GM18498 (cell line): ENCODE data around the gene TSPAN12.
"Not testable (repeated sequence)": the region's sequence is repeated elsewhere in the genome, so short reads cannot be mapped to it uniquely, and the experiment has no call there.

ENCODE experiments used
- ATAC-seq: cut with Tn5 transposase; IDR thresholded peaks from one replicate; pipeline ENCODE4 v1.9.1; 2021; ENCODE audit warnings: mild to moderate bottlenecking, moderate library complexity; ENCODE audit not compliant: unreplicated experiment

Gene TSPAN12

GRCh38 chr7:120806669-120807068, 51.3 kb downstream of the TSPAN12 start:
- ATAC-seq = peak; percentile 60

- peak; percentile 66 for ATAC-seq
These were observed 52.1 kb downstream of the TSPAN12 start for GRCh38 chr7:120805636-120806388.

DNA sequence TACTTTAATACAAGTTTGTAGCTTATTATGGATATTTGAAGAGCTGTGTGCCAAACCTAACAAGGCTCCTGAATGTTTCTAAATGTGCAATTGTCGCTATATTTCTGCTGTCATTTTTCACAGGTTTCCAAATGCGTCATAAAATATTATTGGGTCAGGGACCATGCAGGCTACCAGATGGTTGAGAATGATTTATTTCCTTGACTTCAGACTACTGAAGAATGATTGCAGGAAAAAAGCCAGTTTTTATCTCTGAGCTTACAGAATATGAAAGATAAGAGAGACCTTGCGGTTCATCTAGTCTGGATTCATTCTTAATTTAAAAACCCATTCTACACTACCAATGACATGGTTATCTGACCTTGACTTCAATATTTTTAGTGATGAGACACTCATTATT, 55.2 kb downstream of the TSPAN12 start:
- ATAC-seq = no peak

DNA sequence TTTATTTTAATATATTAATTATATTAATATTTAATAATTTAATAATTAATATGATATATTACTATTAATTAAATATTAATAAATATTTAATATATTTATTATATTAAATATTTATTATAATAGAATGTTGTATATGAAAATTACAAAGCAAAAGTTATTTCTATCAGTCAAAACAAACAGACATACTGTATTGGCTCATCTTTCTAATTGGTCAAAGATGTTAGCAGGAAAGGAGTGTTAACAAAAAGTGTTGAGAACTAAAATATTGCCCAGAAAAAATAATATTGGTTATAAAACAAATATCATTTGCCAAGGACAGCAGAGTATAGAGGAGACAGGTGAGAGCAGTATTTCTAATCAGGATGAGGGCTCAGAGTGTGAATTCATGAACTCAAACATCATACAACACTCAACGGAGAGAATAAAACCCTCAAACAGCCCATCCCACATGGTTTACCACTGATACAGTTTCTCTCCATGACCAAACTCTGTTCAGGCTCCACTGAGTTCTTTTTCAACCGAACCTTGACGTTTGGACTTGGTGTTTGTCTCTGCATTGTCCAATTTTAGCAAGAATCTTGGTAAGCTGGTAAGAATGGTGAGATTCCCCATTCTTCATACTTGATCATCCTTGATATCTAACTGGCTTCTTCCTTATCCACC, 58.0 kb downstream of the TSPAN12 start:
- no peak for ATAC-seq

DNA sequence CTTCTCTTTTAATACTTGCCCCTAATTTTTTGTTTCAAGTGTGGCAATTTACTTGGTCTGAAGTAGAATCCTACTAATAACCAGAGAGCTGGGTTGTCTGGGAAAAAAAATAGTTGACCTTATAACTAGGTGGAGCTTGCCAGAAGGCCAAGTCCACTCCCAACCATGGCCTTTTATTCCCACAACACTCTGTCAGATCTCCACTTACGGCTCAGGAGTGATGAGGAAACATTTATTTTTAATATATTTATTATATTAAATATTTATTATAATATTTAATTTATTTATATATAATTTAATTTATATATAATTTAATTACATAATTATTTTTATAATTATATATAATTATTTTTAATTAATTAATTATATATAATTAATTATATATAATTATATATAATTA, 58.8 kb downstream of the TSPAN12 start:
- no peak for ATAC-seq

DNA sequence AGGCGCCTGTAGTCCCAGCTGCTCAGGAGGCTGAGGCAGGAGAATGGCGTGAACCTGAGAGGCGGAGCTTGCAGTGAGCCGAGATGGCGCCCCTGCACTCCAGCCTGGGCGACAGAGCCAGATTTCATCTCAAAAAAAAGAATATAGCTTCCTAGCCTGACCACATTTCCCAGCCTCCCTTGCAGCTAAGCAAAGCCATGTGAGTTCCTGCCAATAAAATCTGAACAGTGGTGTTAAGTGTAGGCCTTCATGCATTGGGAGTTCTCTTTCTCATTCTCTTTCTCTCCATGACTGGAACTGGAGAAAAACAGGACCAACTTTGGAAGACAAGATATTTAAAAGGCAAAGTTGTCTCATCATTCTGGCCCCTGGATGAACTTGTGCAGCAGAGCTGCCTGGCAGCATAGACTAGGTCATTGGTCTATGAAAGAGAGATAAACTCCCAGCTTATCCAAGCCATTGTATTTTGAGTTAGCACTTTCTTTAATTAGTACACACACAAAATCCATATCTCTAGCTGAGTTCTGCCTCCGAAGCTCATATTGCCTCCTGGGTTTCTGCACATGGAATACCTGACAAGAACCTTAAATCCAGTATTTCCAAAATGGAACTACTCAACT, 60.8 kb downstream of the TSPAN12 start:
- ATAC-seq = no peak

DNA sequence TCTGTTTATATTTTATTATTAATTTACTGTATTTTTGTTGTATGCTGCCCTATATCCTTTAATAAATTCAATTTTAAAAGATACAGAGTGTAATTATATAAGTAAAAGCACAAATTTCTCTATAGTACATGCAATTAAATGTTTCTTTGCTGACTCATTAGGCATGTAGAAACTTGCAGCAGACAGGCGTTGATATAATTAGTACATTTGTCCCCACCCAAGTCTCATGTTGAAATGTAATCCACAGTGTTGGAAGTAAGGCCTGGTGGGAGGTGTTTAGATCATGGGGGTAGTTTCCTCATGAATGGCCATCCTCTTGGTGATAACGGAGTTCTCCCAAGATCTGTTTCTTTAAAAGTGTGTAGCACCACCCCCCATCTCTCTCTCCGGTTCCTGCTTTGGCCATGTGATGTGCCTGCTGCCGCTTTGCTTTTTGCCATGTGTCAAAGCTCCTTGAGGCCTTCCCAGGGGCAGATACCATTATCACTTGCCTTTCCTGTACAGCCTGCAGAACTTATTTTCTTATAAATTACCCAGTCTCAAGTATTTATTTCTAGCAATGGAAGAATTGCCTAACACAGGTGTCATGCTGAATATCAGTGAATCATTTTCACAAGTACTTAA, 63.7 kb downstream of the TSPAN12 start:
- no peak for ATAC-seq

DNA sequence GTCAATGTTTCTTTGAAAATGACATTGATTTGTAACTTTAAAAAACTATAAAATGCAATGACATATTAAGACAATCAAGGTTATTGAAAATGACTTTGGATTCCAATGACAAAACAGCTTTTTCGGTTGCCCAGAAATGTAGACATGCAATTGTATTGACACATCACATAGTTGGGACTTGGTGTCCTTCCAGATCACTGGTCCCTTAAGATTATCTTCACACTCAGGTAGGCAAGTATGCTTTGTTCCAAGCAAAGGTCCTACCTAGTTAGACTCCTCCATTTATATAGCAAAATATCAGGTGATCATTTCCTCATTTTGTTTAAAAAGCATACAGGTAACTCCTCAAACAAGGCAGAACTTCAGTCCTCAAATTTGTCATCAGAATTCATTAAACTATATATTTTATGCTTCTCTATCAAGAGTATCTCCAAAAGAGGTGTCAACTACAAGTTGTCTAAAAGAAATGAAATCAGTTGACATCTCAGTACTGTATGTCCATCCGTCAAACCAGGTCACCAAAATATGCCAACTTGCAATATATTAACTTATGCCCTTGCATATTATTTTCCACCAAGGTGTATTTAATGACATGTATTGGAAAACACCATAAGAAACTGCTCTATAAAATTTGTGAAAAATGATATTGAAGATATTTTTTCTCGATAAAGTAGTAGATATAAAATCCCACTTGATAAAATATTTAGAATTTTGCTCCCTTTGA, 64.6 kb downstream of the TSPAN12 start:
- ATAC-seq = no peak

- ATAC-seq = no peak
These were observed 65.1 kb downstream of the TSPAN12 start for GRCh38 chr7:120792861-120793130.

GRCh38 chr7:120792091-120792860, 65.7 kb downstream of the TSPAN12 start:
- ATAC-seq = peak; percentile 94

GRCh38 chr7:120785095-120785494, 72.8 kb downstream of the TSPAN12 start:
- no peak for ATAC-seq

DNA sequence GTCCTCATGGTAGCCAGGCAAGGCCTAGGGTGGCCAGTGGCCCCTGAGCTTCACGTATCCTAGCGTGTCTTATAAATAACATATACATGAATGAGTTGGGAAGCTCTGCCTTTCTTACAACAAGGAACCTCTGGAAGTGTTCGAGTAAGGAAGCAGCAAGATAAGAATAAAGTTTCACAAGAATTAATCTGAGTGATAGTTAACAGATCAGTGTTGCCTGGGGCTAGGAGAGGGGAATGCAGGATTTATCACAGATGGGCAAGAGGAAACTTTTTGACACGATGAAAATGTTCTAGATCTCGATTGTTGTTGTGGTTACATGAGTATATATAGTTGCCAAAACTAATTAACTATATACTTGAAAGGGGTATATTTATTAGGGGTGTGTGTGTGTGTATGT, 74.2 kb downstream of the TSPAN12 start:
- no peak for ATAC-seq

DNA sequence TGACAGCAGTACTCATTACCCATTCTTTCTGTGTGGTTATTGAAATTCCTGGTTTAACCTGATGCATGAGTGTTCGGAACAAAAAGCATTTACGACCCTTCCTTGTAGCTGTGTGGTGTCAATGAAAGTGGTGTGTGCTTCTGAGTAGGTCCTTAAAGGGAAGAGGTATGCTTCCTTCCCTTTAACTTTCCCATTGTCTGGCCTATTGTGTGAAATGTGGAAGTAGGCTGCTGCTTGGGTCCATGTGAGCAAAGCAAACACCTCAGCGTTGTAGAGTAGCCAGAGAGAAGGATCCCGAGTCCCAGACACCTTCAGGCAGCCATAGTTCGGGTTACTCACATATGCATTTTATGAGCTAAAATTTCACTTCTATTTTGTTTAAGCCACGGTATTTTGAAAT, 74.7 kb downstream of the TSPAN12 start:
- ATAC-seq = no peak

- ATAC-seq = not testable (repeated sequence)
These were observed 76.0 kb downstream of the TSPAN12 start for GRCh38 chr7:120781924-120782323.

- ATAC-seq = no peak
These were observed 77.0 kb downstream of the TSPAN12 start for GRCh38 chr7:120780938-120781337.

- ATAC-seq = not testable (repeated sequence)
These were observed 77.5 kb downstream of the TSPAN12 start for GRCh38 chr7:120780451-120780850.

DNA sequence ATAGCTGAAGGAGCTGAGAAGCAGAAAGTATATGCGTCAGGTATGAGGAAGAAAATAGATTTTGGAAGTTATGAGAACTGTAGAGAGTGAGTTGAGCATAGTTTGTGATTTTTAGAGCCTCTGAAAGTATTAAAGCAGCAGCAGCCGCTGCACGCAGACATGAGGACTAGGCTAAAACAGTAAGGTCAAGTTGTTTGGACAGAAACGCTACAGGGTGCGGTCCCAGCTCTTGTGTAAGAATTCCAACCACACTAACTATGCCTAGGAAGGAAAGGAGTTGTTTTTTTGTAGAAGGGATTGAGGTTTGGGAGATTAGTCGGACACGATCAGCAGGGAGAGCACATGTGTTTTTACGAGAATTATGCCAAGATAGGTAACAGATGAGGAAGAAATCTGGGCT, 78.9 kb downstream of the TSPAN12 start:
- not testable (repeated sequence) for ATAC-seq

DNA sequence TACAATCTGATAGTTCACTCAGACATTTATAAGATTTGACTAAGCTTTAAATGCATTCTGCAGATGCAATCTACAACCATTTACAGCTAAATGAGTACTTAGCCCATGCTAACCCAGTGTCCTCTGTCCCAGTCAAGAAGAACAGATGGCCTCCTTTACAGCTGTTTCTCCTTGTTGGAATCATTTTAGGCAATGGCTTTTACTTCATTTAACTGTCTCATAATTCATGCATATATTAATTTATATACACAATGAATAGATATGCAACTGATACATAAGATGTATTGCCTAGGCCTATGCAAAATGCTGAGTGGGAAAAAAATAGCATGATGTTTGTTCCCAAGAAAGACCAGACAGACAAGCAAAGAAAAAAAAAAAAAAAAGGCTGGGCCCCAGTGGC, 82.2 kb downstream of the TSPAN12 start:
- no peak for ATAC-seq

- no peak for ATAC-seq
These were observed 83.5 kb downstream of the TSPAN12 start for GRCh38 chr7:120774481-120774880.

GRCh38 chr7:120770206-120770605, 87.7 kb downstream of the TSPAN12 start:
- no peak for ATAC-seq
